ENCODE measurements around the gene STX4. TPM values are rescaled to one million over a fixed set of nuclear protein-coding genes. Genes with fewer than 3 reads are reported as not detected.

The STX4 gene
- total RNA-seq, 1 donor from 2014 or later: 93.5 TPM

DNA sequence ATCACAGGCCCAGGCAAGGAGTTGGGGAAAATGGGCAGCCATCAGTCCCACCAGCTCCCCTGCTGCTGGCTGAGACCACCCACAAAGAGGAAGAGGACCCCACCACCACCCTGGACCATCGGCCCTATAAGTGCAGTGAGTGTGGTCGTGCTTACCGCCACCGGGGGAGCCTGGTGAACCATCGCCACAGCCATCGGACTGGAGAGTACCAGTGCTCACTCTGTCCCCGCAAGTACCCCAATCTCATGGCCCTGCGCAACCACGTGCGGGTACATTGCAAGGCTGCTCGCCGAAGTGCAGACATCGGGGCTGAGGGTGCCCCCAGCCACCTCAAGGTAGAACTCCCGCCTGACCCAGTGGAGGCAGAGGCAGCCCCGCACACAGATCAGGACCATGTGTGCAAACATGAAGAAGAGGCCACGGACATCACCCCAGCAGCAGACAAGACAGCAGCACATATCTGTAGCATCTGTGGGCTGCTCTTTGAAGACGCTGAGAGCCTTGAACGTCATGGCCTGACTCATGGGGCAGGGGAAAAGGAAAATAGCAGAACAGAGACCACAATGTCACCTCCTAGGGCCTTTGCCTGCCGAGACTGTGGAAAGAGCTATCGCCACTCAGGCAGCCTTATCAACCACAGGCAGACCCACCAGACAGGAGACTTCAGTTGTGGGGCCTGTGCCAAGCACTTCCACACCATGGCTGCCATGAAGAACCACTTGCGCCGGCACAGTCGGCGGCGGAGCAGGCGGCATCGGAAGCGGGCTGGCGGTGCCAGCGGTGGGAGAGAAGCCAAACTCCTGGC, 44.4 kb downstream of the STX4 start:
- intact Hi-C loops (cut with DNase I): no loop called here
- DNase-seq (ENCODE audit: low spot score) (no peak), ATAC-seq (no peak)

DNA sequence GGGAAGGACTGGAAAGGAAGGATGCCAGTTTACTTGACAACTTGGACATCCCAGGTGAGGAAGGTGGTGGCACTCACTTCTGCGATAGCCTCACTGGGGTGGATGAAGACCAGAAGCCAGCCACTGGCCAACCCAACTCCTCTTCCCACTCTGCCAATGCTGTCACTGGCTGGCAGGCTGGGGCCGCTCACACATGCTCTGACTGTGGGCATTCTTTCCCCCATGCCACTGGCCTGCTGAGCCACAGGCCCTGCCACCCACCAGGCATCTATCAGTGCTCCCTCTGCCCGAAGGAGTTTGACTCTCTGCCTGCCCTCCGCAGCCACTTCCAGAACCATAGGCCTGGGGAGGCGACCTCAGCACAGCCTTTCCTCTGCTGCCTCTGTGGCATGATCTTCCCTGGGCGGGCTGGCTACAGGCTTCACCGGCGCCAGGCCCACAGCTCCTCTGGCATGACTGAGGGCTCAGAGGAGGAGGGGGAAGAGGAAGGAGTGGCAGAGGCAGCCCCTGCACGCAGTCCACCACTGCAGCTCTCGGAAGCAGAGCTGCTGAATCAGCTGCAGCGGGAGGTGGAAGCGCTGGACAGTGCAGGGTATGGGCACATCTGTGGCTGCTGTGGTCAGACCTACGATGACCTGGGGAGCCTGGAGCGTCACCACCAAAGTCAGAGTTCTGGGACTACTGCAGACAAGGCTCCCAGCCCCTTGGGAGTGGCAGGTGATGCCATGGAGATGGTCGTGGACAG, 45.4 kb downstream of the STX4 start:
- DNase-seq (ENCODE audit: low spot score) (no peak), ATAC-seq (no peak)
- intact Hi-C loops (cut with DNase I): no loop called here

DNA sequence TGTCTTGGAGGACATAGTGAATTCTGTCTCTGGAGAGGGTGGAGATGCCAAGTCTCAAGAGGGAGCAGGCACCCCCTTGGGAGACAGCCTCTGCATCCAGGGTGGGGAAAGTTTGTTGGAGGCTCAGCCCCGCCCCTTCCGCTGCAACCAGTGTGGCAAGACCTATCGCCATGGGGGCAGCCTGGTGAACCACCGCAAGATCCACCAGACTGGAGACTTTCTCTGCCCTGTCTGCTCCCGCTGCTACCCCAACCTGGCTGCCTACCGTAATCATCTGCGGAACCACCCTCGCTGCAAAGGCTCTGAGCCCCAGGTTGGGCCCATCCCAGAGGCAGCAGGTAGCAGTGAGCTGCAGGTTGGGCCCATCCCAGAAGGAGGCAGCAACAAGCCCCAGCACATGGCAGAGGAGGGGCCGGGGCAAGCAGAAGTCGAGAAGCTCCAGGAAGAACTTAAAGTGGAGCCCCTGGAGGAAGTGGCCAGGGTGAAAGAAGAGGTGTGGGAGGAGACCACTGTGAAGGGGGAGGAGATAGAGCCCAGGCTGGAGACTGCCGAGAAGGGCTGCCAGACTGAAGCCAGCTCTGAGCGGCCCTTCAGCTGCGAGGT, 46.1 kb downstream of the STX4 start:
- DNase-seq (ENCODE audit: low spot score) (no peak), ATAC-seq (no peak)
- intact Hi-C loops (cut with DNase I): no loop called here

DNA sequence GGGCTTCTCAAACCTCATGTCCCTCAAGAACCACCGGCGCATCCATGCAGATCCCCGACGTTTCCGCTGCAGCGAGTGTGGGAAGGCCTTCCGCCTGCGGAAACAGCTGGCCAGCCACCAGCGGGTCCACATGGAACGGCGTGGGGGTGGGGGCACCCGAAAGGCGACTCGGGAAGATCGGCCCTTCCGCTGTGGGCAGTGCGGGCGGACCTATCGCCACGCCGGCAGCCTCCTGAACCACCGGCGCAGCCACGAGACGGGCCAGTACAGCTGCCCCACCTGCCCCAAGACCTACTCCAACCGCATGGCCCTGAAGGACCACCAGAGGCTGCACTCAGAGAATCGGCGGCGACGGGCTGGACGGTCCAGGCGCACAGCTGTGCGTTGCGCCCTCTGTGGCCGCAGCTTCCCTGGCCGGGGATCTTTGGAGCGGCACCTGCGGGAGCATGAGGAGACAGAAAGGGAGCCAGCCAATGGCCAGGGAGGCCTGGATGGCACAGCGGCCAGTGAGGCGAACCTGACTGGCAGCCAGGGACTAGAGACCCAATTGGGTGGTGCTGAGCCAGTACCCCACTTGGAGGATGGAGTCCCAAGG, 46.8 kb downstream of the STX4 start:
- intact Hi-C loops (cut with DNase I): no loop called here
- no peak for ATAC-seq
- no peak for DNase-seq (ENCODE audit: low spot score)

DNA sequence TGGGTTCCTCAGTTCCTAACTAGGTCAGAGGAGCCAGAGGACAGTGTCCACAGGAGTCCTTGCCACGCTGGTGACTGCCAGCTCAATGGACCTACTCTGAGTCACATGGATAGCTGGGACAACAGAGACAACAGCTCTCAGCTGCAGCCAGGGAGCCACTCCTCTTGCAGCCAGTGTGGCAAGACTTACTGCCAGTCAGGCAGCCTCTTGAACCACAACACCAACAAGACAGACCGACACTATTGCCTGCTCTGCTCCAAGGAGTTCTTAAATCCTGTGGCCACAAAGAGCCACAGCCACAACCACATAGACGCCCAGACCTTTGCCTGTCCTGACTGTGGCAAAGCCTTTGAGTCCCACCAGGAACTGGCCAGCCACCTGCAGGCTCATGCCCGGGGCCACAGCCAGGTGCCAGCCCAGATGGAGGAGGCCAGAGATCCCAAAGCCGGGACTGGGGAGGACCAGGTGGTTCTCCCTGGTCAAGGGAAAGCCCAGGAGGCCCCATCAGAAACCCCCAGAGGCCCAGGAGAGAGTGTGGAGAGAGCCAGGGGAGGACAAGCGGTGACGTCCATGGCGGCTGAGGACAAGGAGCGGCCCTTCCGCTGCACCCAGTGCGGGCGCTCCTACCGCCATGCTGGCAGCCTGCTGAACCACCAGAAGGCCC, 47.5 kb downstream of the STX4 start:
- no peak for DNase-seq (ENCODE audit: low spot score)
- ATAC-seq: no peak
- intact Hi-C loops (cut with DNase I): no loop called here

DNA sequence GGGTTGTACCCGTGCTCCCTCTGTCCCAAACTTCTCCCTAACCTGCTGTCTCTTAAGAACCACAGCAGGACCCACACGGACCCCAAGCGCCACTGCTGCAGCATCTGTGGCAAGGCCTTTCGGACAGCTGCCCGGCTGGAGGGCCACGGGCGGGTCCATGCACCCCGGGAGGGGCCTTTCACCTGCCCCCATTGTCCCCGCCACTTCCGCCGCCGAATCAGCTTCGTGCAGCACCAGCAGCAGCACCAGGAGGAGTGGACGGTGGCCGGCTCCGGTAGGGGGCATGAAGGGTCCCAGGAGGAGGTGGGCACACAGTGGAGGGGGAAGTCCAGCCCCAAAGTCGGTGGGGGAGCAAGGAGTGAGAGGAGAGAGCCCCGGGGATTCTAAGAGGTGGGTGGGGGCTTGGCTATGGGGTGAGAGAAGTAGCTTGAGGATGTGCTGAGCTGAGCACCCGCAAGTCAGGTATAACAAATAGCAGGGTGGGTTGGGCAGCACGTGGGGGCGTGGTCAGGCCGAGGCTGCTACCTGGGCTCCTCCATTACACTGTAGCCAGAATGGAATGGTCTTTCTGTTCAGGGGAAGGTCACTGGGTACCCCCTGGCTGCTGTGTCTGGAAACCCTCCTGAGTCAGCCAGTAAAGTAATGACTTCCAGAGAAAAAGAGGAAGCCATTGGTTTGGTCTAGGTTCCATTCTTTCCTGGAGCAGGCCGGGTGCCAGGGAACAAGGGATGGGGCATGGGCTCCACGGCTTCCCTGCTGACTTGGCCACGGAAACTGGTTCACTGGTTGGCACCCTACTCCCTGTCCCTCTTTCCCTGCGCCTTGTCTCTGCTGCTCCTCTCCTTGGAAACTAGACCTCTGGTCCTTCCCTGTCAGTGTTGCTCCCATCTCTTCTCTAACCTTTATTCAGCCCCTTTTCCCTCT, 48.3 kb downstream of the STX4 start:
- no peak for ATAC-seq
- intact Hi-C loops (cut with DNase I): no loop called here
- no peak for DNase-seq (ENCODE audit: low spot score)

DNA sequence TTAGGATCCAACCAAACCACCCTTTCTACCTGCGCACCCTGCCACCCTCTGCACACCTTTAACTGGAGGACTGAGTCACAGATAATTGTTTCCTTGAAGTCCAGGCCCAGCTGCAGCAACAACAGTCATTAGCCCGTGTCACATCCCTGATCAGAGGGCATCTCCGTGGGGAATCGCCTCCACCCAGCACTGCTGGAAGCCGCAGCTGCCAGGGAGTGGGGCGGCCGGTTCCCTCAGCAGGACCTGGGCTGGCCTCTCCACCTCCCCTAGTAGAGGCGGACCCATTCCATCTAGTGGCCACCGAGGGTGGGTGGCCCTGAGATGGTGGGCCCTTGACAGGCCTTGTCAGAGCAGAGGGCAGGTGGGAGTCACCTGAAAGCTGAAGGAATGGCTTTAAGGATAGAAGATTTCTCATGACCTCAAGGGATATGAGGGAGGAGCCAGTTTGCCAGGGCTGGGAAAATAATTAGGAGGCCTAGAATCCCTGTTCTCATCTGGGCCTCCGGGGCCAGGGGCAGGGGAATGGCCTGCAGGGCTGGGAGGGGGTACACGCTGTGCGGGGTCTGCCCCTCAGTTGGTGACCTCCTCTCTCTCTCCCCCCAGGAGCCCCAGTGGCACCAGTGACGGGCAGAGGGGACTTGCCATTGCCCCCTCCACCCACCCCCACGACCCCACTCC, 49.1 kb downstream of the STX4 start:
- DNase-seq (ENCODE audit: low spot score) (no peak), ATAC-seq (no peak)
- intact Hi-C loops (cut with DNase I): no loop called here

DNA sequence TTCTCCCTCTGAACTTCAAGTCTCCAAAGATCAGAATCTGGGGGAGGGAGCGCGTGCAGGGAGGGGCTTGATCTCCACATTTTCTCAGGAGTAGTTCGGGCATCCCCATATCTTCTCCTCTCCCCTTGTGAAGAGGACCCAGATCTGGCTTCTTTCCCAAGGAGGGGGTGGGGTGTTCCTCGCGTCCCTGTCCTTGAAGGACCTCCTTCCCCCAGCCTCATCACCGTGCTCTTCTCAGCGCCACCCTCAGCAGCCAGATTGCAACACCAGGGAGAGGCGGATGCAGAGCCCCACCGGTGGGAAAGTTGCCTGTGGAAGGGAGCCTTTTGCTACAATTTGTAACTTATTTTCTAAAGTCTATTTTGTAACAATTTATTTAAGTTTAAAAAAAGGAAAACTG, 49.7 kb downstream of the STX4 start:
- no peak for ATAC-seq
- intact Hi-C loops (cut with DNase I): no loop called here
- no peak for DNase-seq (ENCODE audit: low spot score)

DNA sequence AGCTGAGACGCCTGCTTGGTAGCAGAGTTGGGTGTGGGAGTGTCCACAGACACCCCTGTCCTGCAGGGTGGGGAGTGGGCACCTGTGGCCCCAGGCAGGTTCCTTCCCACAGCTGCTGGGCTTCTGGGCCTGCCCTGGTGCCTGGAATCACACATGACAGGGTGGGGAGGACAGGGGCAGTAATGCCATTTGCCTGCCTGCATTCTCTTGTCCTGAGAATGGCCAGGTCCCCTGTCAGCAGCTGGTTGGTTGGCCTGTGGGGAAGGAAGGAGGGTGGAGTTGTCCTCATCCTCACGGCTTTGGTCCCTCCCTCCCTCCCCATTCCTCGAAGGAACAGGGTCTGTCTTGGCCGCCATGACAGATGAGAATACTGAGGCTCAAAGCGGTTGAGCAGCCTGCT, 50.2 kb downstream of the STX4 start:
- DNase-seq (ENCODE audit: low spot score): no peak
- intact Hi-C loops (cut with DNase I): no loop called here
- ATAC-seq: no peak

DNA sequence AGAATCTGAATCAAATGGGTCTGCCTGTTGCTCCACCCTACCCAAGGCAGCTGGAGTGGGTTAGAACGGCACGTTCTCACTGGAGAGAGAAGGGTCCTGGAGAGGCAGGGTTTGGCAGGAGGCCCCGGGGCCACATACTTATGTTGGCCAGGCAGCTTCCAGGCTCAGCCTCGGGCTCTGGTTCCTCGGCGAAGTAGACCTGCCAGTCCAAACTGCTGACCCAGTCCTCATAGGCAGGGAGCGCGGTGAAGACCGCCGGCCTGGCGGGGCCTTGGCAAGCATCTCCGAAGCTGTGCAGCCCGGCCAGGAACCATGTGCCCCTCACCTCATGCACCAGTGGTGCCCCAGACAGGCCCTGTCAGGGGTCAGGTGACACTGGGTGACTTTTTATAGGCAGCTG, 50.6 kb downstream of the STX4 start:
- intact Hi-C loops (cut with DNase I): no loop called here
- DNase-seq (ENCODE audit: low spot score) (no peak), ATAC-seq (no peak)

DNA sequence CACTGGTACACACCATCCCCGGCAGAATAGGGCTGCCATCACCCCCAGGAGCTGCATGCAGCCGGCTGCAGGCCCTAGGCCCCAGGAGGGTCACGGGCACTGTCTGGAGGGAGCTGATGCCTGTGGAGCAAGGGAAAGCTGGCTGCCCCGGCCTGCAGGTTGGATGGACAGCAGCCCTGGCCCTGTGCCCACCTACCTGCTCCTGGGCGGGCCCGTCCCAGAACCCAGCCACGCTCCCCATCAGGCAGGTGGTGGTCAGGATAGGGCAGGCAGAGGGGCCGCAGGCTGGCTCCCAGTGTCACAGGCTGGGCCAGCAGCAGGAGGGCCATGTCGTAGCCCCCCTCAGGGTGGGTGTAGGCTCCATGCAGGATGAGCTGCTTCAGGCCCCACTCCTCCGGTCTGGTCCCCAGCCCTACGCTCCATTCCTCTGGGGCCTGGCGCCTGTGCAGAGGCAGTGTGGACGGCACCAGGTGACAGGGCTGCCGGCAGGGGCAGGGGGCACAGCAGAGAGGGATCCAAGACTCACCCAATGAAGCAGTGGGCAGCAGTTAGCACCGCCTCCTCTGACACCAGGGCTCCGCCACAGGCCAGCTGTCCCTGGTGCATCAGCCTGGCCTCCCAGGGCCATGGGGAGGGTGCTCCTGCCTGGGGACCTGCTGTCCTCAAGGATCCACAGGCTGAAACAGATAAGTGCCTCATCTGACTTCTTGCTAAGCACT, 51.4 kb downstream of the STX4 start:
- ATAC-seq (no peak), DNase-seq (ENCODE audit: low spot score) (no peak)
- intact Hi-C loops (cut with DNase I): no loop called here

DNA sequence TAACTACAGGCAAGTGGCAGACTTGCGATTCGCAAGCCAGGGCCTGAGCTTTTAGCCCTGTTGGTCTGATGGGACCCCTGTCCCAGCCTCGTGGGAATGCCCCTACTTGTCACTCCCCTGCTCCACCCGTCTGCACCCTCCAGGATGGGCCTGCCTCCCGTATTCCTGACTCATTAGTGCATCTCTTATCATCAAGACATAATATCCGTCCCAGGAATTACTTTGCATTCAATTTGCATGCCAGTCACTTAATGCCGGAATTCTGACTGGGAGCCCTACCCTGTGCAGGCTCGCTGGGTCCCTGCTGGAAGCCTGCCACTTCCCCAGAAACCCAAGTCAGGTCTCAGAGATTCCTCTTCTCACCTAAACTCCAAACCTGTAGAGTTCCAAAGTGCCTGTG, 52.1 kb downstream of the STX4 start:
- intact Hi-C loops (cut with DNase I): no loop called here
- DNase-seq (ENCODE audit: low spot score): no peak
- ATAC-seq: no peak

DNA sequence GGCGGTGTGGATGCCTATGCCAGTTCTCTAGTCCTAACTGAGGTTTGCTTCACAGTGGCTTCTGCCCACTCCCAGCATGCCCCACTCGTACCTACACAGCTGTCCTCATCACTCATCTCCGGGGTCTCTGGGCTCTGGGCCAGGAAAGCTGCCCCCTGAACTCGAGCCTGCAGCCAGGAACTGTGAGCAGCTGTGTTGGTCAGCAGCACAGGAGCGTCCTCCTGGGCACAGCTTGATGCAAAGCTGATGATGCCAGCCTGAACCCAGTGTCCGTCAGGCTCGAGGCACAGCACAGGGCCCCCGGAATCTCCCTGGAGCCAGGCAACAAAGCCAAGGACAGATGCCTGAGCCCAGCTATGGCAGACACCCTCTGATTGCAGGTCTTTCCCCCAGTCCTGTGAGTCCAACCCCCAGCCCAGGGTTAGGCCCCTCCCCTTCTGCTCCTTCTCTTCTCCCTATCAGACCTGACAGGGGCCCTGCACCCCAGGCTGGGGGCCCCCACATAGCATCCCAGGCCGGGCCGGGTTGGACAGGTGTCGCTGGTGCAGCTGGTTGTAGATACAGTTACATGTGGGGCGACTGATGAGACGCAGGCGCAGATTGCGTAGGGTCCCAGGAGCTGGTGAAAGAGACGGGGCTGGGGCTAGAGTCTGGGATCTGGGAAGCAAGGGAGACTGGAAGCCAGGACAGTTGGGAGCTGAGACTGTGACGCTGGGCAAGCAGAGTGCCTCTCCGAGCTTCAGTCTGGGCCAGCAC, 52.7 kb downstream of the STX4 start:
- ATAC-seq (no peak), DNase-seq (ENCODE audit: low spot score) (no peak)
- intact Hi-C loops (cut with DNase I): no loop called here

DNA sequence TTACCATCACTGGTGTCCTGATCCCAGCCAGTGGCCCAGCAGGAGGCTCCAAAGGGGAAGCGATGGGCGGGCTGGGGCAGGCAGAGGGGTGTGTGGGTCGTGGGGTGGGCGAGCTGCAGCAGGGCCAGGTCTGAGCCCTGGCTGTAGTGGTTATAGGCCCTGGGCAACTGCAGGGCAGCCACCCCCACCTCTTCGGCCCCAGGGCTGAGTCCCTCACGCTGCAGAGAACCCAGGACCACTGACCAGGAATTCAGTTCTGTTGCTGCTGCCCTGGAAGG, 53.2 kb downstream of the STX4 start:
- ATAC-seq: no peak
- intact Hi-C loops (cut with DNase I): no loop called here

DNA sequence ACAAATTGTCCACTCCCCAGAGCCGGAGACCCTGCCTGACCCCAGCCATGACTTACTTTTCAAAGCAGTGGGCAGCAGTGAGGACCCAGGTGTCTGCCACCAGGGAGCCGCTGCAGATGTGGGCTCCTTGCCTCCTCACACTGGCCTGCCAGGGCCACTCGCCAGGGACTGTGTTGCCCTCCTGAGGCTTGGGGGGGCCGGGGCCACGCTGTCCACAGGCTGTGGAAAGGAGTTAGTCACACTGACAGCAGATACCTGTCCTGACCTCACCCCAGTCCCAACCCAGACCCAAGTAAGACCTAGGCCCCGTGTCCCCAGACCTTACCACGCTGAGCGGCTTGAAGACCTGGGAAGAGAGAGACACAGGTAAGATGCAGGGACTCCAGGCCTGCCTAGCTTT, 54.1 kb downstream of the STX4 start:
- DNase-seq (ENCODE audit: low spot score): no peak
- ATAC-seq: no peak
- intact Hi-C loops (cut with DNase I): no loop called here

More for the DNA sequence above, 53.2 kb downstream of the STX4 start:
- no peak for DNase-seq (ENCODE audit: low spot score)

DNA sequence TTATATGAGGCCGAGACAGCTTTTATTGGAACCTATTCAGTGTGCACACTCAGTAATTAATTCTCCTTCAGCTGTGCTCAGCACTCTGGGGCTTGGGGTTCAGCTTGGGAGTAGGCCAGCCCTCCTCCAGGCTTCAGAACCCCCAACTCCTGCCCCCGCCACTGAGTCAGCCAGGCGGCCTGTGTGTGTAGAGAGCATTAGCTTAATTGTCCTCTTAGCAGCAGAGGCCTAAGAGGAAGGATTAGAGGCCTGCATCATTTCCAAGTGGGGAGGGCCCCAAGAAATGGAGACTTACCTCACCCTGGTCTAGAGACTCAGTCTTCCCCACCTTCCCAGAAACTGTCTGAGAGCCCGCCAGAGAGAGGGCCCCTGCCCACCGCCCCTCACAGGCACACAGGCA, 54.6 kb downstream of the STX4 start:
- ATAC-seq (no peak), DNase-seq (ENCODE audit: low spot score) (no peak)
- intact Hi-C loops (cut with DNase I): no loop called here
